K562 (cell line): ENCODE results near the gene UBXN11. TPM values are rescaled to one million over a fixed set of nuclear protein-coding genes. Genes with fewer than 3 reads are reported as not detected.
"Not testable (repeated sequence)": the region's sequence is repeated elsewhere in the genome, so short reads cannot be mapped to it uniquely, and the experiment has no call there.

Experiments used
- ATAC-seq: fragments of 200-7000 bp; cut with Tn5 transposase; 3 replicates; pipeline ENCODE4 v1.9.1; 2020; ENCODE audit warnings: moderate library complexity
- BruUV-seq: library from RNA; stranded (reverse); fragments of 400-500 nt; replicated peaks from 2 replicates; lab custom pipeline; 2021; lab: Mats Ljungman, UMichigan
- CTCF ChIA-PET: fragments of 300-600 bp; formaldehyde crosslinking; extraction: SDS; loops from one replicate; lab custom pipeline; 2021; ENCODE audit warnings: low intra/inter-chr PET ratio; lab: Yijun Ruan, JAX
- POLR2A ChIA-PET: fragments of 300-600, 350-650 bp; sonication (Branson Sonifier 250); formaldehyde crosslinking; extraction: SDS; loops from one replicate; lab custom pipeline; 2021; ENCODE audit warnings: antibody characterized with exemption, inconsistent platforms; lab: Yijun Ruan, JAX
- DNase-seq, 4 experiments: peaks; one replicate each; pipeline versions ENCODE4 v3.0.0 to v3.0.0-alpha.2; 2011 to 2018; ENCODE audit warnings: low spot score in 3 of 4, mixed read lengths in 3 of 4; ENCODE audit errors: extremely low read depth in 1 of 4
- FAIRE-seq: peaks from 2 replicates; lab custom pipeline; 2011; peaks lifted over from hg19 to GRCh38; lab: Jason Lieb, UNC
- H2AFZ ChIP-seq: 2 replicates; pipeline ENCODE4 v1.6.0; 2011; ENCODE audit warnings: low read depth, low read length, control low read depth, inconsistent platforms
- H3K27ac ChIP-seq: fragments of 200-600 bp; 3 replicates; pipeline ENCODE4 v1.8.0; 2011; ENCODE audit warnings: low read depth, mild to moderate bottlenecking, control low read depth, inconsistent platforms, low read length, moderate library complexity, mixed read lengths; ENCODE audit errors: extremely low read depth
- H3K27me3 ChIP-seq, 2 experiments: fragments of 300-600 bp in 1 of 2; 2 replicates in 1 of 2; 3 replicates in 1 of 2; pipeline versions ENCODE4 v1.6.0 to v1.8.0; 2011; ENCODE audit warnings: inconsistent platforms in 2 of 2, low read length in 2 of 2, mild to moderate bottlenecking in 1 of 2, mixed read lengths in 1 of 2, moderate library complexity in 1 of 2; ENCODE audit not compliant: control insufficient read depth in 2 of 2, insufficient read depth in 2 of 2
- H3K36me3 ChIP-seq: fragments of 300-600 bp; 3 replicates; pipeline ENCODE4 v1.8.0; 2011; ENCODE audit warnings: mild to moderate bottlenecking, low read length, inconsistent platforms; ENCODE audit not compliant: control insufficient read depth, insufficient read depth
- H3K4me1 ChIP-seq, 2 experiments: fragments of 200-600 bp in 1 of 2; replicated peaks in 1 of 2; 2 replicates in 1 of 2; 3 replicates in 1 of 2; pipeline versions ENCODE4 v1.5.1 to v1.8.0; 2011; ENCODE audit warnings: inconsistent platforms in 2 of 2, low read length in 2 of 2, mild to moderate bottlenecking in 1 of 2, mixed read lengths in 1 of 2, moderate library complexity in 1 of 2; ENCODE audit not compliant: control insufficient read depth in 2 of 2, insufficient read depth in 2 of 2
- H3K4me2 ChIP-seq: 2 replicates; pipeline ENCODE4 v1.6.1; 2011; ENCODE audit warnings: low read length, control low read depth, inconsistent platforms, mixed read lengths; ENCODE audit not compliant: insufficient read depth
- H3K4me3 ChIP-seq: fragments of 200-600 bp; sonication (generic), shearing (Covaris generic); 2 replicates; pipeline ENCODE4 v1.5.1; 2016; ENCODE audit warnings: control low read depth, inconsistent platforms
- H3K79me2 ChIP-seq: fragments of 200-600 bp; 3 replicates; pipeline ENCODE4 v1.8.0; 2011; ENCODE audit warnings: low read length, inconsistent platforms; ENCODE audit not compliant: control insufficient read depth, insufficient read depth
- H3K9ac ChIP-seq, 2 experiments: 2 replicates each; pipeline versions ENCODE4 v1.6.0 to v1.6.1; 2011; ENCODE audit warnings: low read depth in 2 of 2, low read length in 2 of 2, control low read depth in 1 of 2, inconsistent platforms in 1 of 2, mild to moderate bottlenecking in 1 of 2, mixed read lengths in 1 of 2; ENCODE audit not compliant: insufficient read depth in 1 of 2
- H3K9me1 ChIP-seq: one replicate; pipeline ENCODE4 v1.6.0; 2011; ENCODE audit warnings: inconsistent platforms, mild to moderate bottlenecking, low read length, moderate library complexity; ENCODE audit not compliant: control insufficient read depth, insufficient read depth
- H3K9me3 ChIP-seq: replicated peaks from 2 replicates; pipeline ENCODE4 v1.5.1; 2011; ENCODE audit warnings: low read depth, low read length, inconsistent platforms; ENCODE audit not compliant: control insufficient read depth, insufficient read depth
- H4K20me1 ChIP-seq: replicated peaks from 2 replicates; pipeline ENCODE4 v1.6.1; 2011; ENCODE audit warnings: low read length, inconsistent platforms, mixed read lengths; ENCODE audit not compliant: control insufficient read depth, insufficient read depth
- ARNT ChIP-seq, 2 experiments: fragments of 450-650 bp; IDR thresholded peaks; 2 replicates each; pipeline ENCODE4 v1.6.1; 2016; ENCODE audit warnings: mild to moderate bottlenecking in 1 of 2
- MYNN ChIP-seq, 2 experiments: sonication (generic); formaldehyde crosslinking in 1 of 2; IDR thresholded peaks; 2 replicates each; pipeline versions ENCODE4 v1.5.0 to v1.6.1; 2016 to 2020; ENCODE audit warnings: antibody characterized with exemption in 1 of 2, missing genetic modification reagents in 1 of 2
- ZNF197 ChIP-seq: fragments of 200-800 bp; sonication (Bioruptor generic); IDR thresholded peaks from 2 replicates; pipeline ENCODE4 v1.6.1; 2016; ENCODE audit warnings: low read depth, missing genetic modification characterization, missing compliant biosample characterization
- ZNF77 ChIP-seq: fragments of 250-450 bp; sonication (Bioruptor Pico); IDR thresholded peaks from 2 replicates; pipeline ENCODE4 v1.5.0; 2020
- WGBS: fragments of 100-300 bp; shearing (Covaris generic); methylation state at CpG from one replicate; pipeline ENCODE4 v1.1.6; 2016; ENCODE audit warnings: low coverage, mixed read lengths; ENCODE audit not compliant: insufficient coverage; ENCODE audit errors: missing lambda C conversion rate; 5-methylcytosine and 5-hydroxymethylcytosine counted together
- in situ Hi-C: fragments of 300-500 bp; cut with MboI; formaldehyde crosslinking; loops from 4 replicates; pipeline ENCODE4 v1.15.0; 2018; ENCODE audit warnings: inconsistent platforms, mixed read lengths
- intact Hi-C: fragments of 100-400 bp; cut with micrococcal nuclease; formaldehyde crosslinking; loops from 2 replicates; pipeline ENCODE4 v1.14.2; 2022
- polyA plus RNA-seq, 8 experiments: library from polyadenylated mRNA; depleted of rRNA in 4 of 8; stranded (reverse) in 5 of 8; unstranded in 3 of 8; fragments of >200 nt; fragmentation: Nextera tagmentation in 2 of 8; fragmentation: Illumina TruSeq in 1 of 8; extraction: Ambion mirVana in 2 of 8; extraction: Trizol in 1 of 8; gene quantifications; 2 replicates each; pipeline versions ENCODE4 v1.2.1 to v1.2.3, GENCODE V29; 2011 to 2014; ENCODE audit warnings: inconsistent platforms in 1 of 8, missing spikeins in 1 of 8
- total RNA-seq, 7 experiments: library from RNA; depleted of rRNA in 6 of 7; stranded (reverse); fragments of >200 nt in 6 of 7; fragmentation: Illumina TruSeq in 2 of 7; extraction: Trizol in 2 of 7; gene quantifications; 2 replicates each; pipeline versions ENCODE4 v1.2.1 to v1.2.3, GENCODE V29; 2011 to 2021; ENCODE audit warnings: low replicate concordance in 1 of 7
- TF ChIP-seq, protein P1 (sequence below): fragments of 450-650 bp; IDR thresholded peaks from 2 replicates; pipeline ENCODE4 v1.6.1; 2017; ENCODE audit warnings: mild to moderate bottlenecking, moderate library complexity
- TF ChIP-seq, protein P2 (sequence below): IDR thresholded peaks from 2 replicates; pipeline ENCODE4 v1.6.1; 2011; ENCODE audit warnings: borderline replicate concordance, low read depth, mild to moderate bottlenecking, moderate library complexity, low read length; ENCODE audit not compliant: insufficient read depth, poor library complexity, severe bottlenecking

UBXN11 gene
- total and polyA plus RNA-seq, 9 of the 15 experiments (the other 6 are each of a cell fraction or from before 2014, with no cell fraction given) = 0.48 to 34.3 (median 11.3) TPM

DNA sequence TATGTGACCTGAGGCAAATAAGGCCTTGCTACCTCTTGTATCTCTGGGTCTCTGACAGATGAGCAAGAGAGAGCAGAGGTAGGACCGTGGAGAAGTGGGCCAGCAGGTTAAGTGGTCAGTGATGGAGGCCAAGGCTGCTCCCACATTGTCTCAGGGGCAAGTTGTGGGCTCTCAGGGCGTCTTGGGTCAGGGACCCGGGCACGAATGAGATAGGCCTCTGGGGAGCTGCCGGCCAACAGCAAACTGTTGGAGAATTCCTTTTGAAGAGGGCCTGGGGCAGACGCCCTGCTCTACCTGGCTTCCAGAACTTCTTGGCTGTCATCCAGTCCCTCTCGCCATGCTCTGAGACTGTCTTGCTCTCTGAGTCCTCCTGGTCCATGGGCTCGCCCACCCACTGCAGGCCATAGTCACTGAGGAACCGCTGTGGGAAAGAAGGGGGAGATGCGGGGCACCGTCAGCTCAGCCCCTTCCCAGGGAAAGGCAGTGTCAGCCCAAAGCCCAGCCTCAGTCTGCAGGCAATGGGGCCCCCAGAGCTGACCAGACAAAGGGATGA, 12.4 kb downstream of the UBXN11 start (continued):
- TF ChIP-seq, protein P1, sequence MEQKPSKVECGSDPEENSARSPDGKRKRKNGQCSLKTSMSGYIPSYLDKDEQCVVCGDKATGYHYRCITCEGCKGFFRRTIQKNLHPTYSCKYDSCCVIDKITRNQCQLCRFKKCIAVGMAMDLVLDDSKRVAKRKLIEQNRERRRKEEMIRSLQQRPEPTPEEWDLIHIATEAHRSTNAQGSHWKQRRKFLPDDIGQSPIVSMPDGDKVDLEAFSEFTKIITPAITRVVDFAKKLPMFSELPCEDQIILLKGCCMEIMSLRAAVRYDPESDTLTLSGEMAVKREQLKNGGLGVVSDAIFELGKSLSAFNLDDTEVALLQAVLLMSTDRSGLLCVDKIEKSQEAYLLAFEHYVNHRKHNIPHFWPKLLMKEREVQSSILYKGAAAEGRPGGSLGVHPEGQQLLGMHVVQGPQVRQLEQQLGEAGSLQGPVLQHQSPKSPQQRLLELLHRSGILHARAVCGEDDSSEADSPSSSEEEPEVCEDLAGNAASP = no peak
- TF ChIP-seq ARNT (IDR thresholded peaks at IDR 0.05) (no peak), ZNF77 (CRISPR knock-in tag) (no peak), ZNF197 (CRISPR knock-in tag) (no peak), MYNN (IDR thresholded peaks at IDR 0.05) (no peak), MYNN (CRISPR knock-in tag; IDR thresholded peaks at IDR 0.05) (no peak)
- TF ChIP-seq, protein P2, sequence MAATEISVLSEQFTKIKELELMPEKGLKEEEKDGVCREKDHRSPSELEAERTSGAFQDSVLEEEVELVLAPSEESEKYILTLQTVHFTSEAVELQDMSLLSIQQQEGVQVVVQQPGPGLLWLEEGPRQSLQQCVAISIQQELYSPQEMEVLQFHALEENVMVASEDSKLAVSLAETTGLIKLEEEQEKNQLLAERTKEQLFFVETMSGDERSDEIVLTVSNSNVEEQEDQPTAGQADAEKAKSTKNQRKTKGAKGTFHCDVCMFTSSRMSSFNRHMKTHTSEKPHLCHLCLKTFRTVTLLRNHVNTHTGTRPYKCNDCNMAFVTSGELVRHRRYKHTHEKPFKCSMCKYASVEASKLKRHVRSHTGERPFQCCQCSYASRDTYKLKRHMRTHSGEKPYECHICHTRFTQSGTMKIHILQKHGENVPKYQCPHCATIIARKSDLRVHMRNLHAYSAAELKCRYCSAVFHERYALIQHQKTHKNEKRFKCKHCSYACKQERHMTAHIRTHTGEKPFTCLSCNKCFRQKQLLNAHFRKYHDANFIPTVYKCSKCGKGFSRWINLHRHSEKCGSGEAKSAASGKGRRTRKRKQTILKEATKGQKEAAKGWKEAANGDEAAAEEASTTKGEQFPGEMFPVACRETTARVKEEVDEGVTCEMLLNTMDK = no peak

DNA sequence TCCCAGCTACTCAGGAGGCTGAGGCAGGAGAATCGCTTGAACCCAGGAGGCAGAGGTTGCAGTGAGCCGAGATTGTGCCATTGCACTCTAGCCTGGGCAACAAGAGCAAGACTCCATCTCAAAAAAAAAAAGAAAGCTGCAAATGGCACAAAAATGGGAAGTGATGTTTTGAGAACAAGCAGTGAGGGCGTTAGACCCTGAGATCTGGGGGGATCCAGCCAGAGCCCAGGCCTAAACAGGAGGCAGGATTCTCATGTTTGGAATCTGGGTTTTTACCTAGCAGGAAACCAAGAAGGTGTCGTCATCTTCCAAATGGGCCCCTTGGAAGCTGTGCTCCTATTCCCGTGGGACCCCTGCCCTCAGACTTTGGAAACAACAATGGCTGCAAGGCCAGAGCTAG, 13.7 kb downstream of the UBXN11 start:
- H3K9me3 ChIP-seq, BruUV-seq, in situ Hi-C loops, DNase-seq, H3K4me3 ChIP-seq, intact Hi-C loops, CTCF ChIA-PET, H3K4me2 ChIP-seq, FAIRE-seq, H2AFZ ChIP-seq, H3K9me1 ChIP-seq, H3K79me2 ChIP-seq, H4K20me1 ChIP-seq, H3K27me3 ChIP-seq, ATAC-seq, H3K27ac ChIP-seq, H3K9ac ChIP-seq: not testable (repeated sequence)
- peaks cover 19% of the 10 kb centered on the region; the same call in 1 of the 3 replicates for H3K36me3 ChIP-seq
- POLR2A ChIA-PET = interaction anchor here (1.3 kb wide), 1 partner anchor 8 kb away, joined by 5 read pairs; no protein-coding TSS in a partner anchor
- WGBS = 81% methylated on average over 3 of the region's 5 CpGs
- peaks cover 21 to 55% of the 10 kb centered on the region in 2 experiments; a peak in 4 of 5 replicates for H3K4me1 ChIP-seq
